Right lobe of liver (tissue), 6 donors: Measurements from ENCODE around the gene DUSP12. TPM values are rescaled to one million over a fixed set of nuclear protein-coding genes. Genes with fewer than 3 reads are reported as not detected.

Experiments
- ATAC-seq, 4 donors: fragments of 200-7000 bp; cut with Tn5 transposase; one replicate each; pipeline ENCODE4 v1.9.1; 2020; ENCODE audit warnings: mild to moderate bottlenecking in 4 of 4, moderate library complexity in 4 of 4
- DNase-seq, 3 donors: peaks; one replicate each; pipeline ENCODE4 v3.0.0-alpha.2; 2020
- H3K27ac ChIP-seq, 3 donors: fragments of 200-600 bp; one replicate each; pipeline ENCODE4 v1.8.0; 2022
- H3K27me3 ChIP-seq, 2 donors: fragments of 200-600 bp; one replicate each; pipeline ENCODE4 v1.8.0; 2022
- H3K36me3 ChIP-seq, 4 donors: fragments of 200-600 bp; sonication (generic) in 1 of 4; one replicate each; pipeline versions ENCODE4 v1.5.1 to v1.8.0; 2017 to 2022; ENCODE audit warnings: control low read depth in 1 of 4
- H3K4me1 ChIP-seq, 4 donors: fragments of 200-600 bp; sonication (generic) in 1 of 4; one replicate each; pipeline versions ENCODE4 v1.5.1 to v1.8.0; 2017 to 2022; ENCODE audit warnings: control low read depth in 1 of 4
- H3K4me3 ChIP-seq, 3 donors: fragments of 200-600 bp; one replicate each; pipeline ENCODE4 v1.8.0; 2022
- H3K9me3 ChIP-seq, 4 donors: fragments of 200-600 bp; sonication (generic) in 1 of 4; one replicate each; pipeline versions ENCODE4 v1.5.1 to v1.8.0; 2017 to 2022; ENCODE audit warnings: control low read depth in 1 of 4
- POLR2A ChIP-seq: fragments of 450-650 bp; IDR thresholded peaks from one replicate; pipeline ENCODE4 v1.6.1; 2017; ENCODE audit warnings: antibody characterized with exemption, mild to moderate bottlenecking
- WGBS: methylation state at CpG from one replicate; pipeline ENCODE4 v1.1.6; 2018; ENCODE audit warnings: low coverage, low lambda C conversion rate; ENCODE audit not compliant: insufficient coverage; ENCODE audit errors: missing lambda C conversion rate; 5-methylcytosine and 5-hydroxymethylcytosine counted together
- intact Hi-C, 2 donors: fragments of 100-400 bp; cut with DNase I; formaldehyde crosslinking; loops; one replicate each; pipeline versions ENCODE4 v1.11.2 to v1.14.1; 2022
- total RNA-seq, 6 experiments: library from RNA; depleted of rRNA in 2 of 6; stranded (reverse); fragments of >200 nt in 2 of 6; fragmentation: NEBNext Ultra II Directional in 3 of 6; extraction: Animal tissue kit (Norgen Biotek cat#: 25700) in 3 of 6; gene quantifications; one replicate each; pipeline versions ENCODE4 v1.1.0 to v1.2.4, GENCODE V29; 2016 to 2023
- TF ChIP-seq, protein P1 (sequence below), 4 donors: fragments of 200-600 bp in 3 of 4; fragments of 450-650 bp in 1 of 4; IDR thresholded peaks; one replicate each; pipeline versions ENCODE4 v1.5.1 to v1.8.0; 2016 to 2022; ENCODE audit warnings: antibody characterized with exemption in 4 of 4, mild to moderate bottlenecking in 2 of 4
- donor health status: DM: no; HTN: yes; CAD: no.
- donor health status: DM: no; HTN: no; CAD: no.
- donor health status: DM: no; HTN: no; CAD: no.
- donor health status: DM: no; HTN: yes; CAD: no.
- donor health status: DM: no; HTN: yes; CAD: no.

The DUSP12 gene
- total RNA-seq, 6 experiments from 2014 or later = 4.0 to 7.1 (median 4.7) TPM

DNA sequence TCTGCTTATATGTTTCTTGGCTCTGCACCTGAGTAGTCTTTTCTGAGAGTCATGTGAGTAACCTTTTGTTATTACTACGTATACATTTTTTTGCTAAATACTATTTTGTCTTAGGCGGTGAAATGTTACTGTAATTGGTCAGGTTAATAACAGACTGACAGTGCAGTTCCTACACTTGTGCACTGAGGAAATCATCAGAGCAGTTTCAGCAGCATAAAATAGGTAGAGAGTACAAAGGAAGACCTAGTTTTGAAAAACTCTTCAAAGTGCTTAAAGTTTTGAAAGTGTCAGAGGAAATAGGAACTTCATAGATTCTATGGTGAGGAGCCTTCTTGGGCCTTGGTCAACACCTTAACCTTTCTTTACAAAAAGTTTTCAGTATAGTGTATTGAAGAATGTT is 27.7 kb downstream of the DUSP12 start:
- intact Hi-C loops = no loop called here
- H3K9me3 ChIP-seq = no peaks in the 10 kb centered on the region
- H3K36me3 ChIP-seq = peaks cover 0 to 7% (median 0%) of the 10 kb centered on the region in 4 donors
- TF ChIP-seq POLR2A = no peak
- TF ChIP-seq, protein P1, sequence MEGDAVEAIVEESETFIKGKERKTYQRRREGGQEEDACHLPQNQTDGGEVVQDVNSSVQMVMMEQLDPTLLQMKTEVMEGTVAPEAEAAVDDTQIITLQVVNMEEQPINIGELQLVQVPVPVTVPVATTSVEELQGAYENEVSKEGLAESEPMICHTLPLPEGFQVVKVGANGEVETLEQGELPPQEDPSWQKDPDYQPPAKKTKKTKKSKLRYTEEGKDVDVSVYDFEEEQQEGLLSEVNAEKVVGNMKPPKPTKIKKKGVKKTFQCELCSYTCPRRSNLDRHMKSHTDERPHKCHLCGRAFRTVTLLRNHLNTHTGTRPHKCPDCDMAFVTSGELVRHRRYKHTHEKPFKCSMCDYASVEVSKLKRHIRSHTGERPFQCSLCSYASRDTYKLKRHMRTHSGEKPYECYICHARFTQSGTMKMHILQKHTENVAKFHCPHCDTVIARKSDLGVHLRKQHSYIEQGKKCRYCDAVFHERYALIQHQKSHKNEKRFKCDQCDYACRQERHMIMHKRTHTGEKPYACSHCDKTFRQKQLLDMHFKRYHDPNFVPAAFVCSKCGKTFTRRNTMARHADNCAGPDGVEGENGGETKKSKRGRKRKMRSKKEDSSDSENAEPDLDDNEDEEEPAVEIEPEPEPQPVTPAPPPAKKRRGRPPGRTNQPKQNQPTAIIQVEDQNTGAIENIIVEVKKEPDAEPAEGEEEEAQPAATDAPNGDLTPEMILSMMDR (IDR thresholded peaks at IDR 0.05) = no peak
- no peaks in the 10 kb centered on the region for H3K4me1 ChIP-seq
- no peak for DNase-seq
- 90% methylated on average over 2 of the region's 2 CpGs for WGBS
- H3K27ac ChIP-seq = no peak overlapping the region
- no peak overlapping the region for H3K4me3 ChIP-seq
- H3K27me3 ChIP-seq = no peaks in the 10 kb centered on the region
- no peak for ATAC-seq

DNA sequence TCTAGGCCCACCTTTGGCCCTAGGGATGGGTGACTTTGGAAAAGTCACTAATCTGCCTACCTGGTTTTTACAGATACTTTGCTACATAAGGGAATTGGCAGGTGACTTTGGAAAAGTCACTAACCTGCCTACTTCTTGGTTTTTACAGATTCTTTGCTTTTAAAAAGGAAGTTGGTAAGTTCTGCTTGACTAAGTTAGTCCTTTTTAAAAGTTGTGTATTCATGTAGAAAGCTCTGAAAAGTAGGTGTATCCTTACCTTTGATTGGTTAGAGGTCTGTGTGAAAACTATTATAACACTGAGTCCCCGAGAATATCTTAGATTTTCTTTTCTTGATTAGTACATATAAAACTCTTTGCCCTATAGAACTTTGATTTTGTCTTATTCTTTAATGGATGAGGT is 28.9 kb downstream of the DUSP12 start:
- DNase-seq = no peak
- 88% methylated on average over 1 of the region's 1 CpG for WGBS
- TF ChIP-seq POLR2A = no peak
- TF ChIP-seq, protein P1 (IDR thresholded peaks at IDR 0.05) = no peak
- no peaks in the 10 kb centered on the region for H3K9me3 ChIP-seq
- no peaks in the 10 kb centered on the region for H3K27me3 ChIP-seq
- H3K4me3 ChIP-seq = no peak overlapping the region
- no peak for ATAC-seq
- H3K27ac ChIP-seq = no peak overlapping the region
- H3K4me1 ChIP-seq = no peaks in the 10 kb centered on the region
- peaks cover 0 to 8% (median 1%) of the 10 kb centered on the region in 4 donors for H3K36me3 ChIP-seq
- intact Hi-C loops = no loop called here

DNA sequence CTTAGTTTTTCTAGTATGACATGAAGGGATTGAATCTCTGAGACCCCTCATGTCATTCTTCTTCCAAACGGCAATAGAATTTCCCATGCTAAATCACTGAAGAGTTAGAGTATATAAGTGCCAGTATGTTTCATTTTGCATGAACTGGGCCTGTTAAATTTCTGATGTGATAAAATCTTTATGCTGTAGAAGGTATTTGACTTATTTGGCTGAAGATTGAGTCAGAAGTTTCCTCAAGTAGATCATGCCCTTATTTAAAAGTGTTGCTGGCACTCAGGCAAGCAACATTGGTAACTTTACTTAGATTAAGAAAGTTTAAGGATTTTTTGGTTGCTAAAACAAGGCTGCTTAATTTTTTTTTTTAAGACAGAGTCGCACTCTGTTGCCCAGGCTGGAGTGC is 29.8 kb downstream of the DUSP12 start:
- no peaks in the 10 kb centered on the region for H3K4me1 ChIP-seq
- WGBS = 84% methylated on average over 2 of the region's 2 CpGs
- DNase-seq (no peak), ATAC-seq (no peak)
- H3K4me3 ChIP-seq = no peak overlapping the region
- H3K9me3 ChIP-seq = no peaks in the 10 kb centered on the region
- peaks cover 0 to 16% (median 6%) of the 10 kb centered on the region in 4 donors for H3K36me3 ChIP-seq
- H3K27ac ChIP-seq = no peak overlapping the region
- intact Hi-C loops = no loop called here
- H3K27me3 ChIP-seq = no peaks in the 10 kb centered on the region
- no peak for TF ChIP-seq POLR2A
- TF ChIP-seq, protein P1 (IDR thresholded peaks at IDR 0.05) = no peak

DNA sequence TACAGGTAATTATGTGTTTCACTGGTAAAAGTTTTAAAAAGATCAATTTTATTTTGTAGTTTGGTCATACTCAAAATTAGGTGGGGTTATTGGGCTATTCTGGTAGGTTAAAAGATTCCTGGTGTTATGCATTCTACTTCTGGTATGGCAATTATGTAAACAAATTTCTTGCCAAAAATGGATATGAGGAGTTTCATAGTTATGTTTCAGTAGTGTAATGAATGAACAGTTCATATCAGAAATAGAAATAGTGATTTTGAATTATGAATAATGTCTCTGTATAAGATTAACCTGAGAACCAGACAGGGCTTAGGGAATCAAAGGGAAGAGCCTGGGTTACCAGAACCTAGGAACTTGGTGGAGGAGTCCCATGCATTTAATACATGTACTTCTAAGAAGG is 32.4 kb downstream of the DUSP12 start:
- no peak overlapping the region for H3K27ac ChIP-seq
- intact Hi-C loops = no loop called here
- no peak for TF ChIP-seq POLR2A
- TF ChIP-seq, protein P1 (IDR thresholded peaks at IDR 0.05) = no peak
- no peak for ATAC-seq
- no peak for DNase-seq
- peaks cover 0 to 40% (median 16%) of the 10 kb centered on the region in 4 donors for H3K36me3 ChIP-seq
- no peaks in the 10 kb centered on the region for H3K9me3 ChIP-seq
- no peaks in the 10 kb centered on the region for H3K4me1 ChIP-seq
- H3K4me3 ChIP-seq = no peak overlapping the region
- no peaks in the 10 kb centered on the region for H3K27me3 ChIP-seq

DNA sequence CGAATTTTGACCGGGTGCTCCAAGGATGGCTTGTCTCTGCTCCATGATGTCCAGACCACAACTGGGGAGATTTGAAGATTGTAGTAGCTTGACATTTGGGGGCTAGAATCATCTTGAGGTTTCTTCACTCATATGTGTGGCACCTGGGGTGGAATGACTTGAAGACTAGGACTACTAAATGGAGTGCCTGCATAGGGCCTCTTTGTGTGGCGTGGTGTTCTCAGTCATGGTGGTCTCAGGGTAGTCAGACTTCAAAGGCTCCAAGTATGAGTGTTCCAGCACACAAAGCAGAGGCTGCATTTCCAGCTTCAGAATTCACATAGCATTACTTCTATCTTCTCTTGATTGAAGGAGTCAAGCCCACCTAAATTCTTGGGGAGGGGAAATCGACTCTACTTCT is 33.3 kb downstream of the DUSP12 start:
- no peaks in the 10 kb centered on the region for H3K9me3 ChIP-seq
- DNase-seq = no peak
- TF ChIP-seq POLR2A = no peak
- TF ChIP-seq, protein P1 (IDR thresholded peaks at IDR 0.05) = no peak
- H3K4me3 ChIP-seq = no peak overlapping the region
- intact Hi-C loops = no loop called here
- 95% methylated on average over 3 of the region's 4 CpGs for WGBS
- H3K27me3 ChIP-seq = no peaks in the 10 kb centered on the region
- ATAC-seq = no peak
- no peak overlapping the region for H3K27ac ChIP-seq
- H3K36me3 ChIP-seq = peaks cover 0 to 47% (median 18%) of the 10 kb centered on the region in 4 donors
- H3K4me1 ChIP-seq = no peaks in the 10 kb centered on the region
